H1 (cell line): ENCODE measurements around the gene OR10T2. TPM values are rescaled to one million over a fixed set of nuclear protein-coding genes. Genes with fewer than 3 reads are reported as not detected.

Experiments
- CTCF ChIA-PET: fragments of 300-600 bp; sonication (Branson Sonifier 250); formaldehyde crosslinking; loops from one replicate; lab custom pipeline; 2021; ENCODE audit not compliant: partially characterized antibody; lab: Charles Lee
- POLR2A ChIA-PET: fragments of 300-600 bp; sonication (Branson Sonifier 250); formaldehyde crosslinking; loops from one replicate; lab custom pipeline; 2021; ENCODE audit warnings: inconsistent platforms; ENCODE audit not compliant: partially characterized antibody; lab: Charles Lee
- DNase-seq, 2 experiments: peaks; one replicate each; pipeline versions ENCODE4 v3.0.0 to v3.0.0-alpha.2; 2010 to 2022; ENCODE audit warnings: low spot score in 2 of 2, low read depth in 1 of 2, mixed read lengths in 1 of 2
- FAIRE-seq: peaks from 2 replicates; lab custom pipeline; 2011; peaks lifted over from hg19 to GRCh38; lab: Jason Lieb, UNC
- H2AFZ ChIP-seq: 2 replicates; pipeline ENCODE4 v1.8.1; 2012; ENCODE audit warnings: low read length, inconsistent platforms
- H2AK5ac ChIP-seq: 2 replicates; pipeline ENCODE4 v1.6.1; 2013; ENCODE audit warnings: low read depth, low read length
- H2BK120ac ChIP-seq: replicated peaks from 2 replicates; pipeline ENCODE3; 2013; ENCODE audit warnings: low read depth, low read length, inconsistent platforms
- H2BK12ac ChIP-seq: 2 replicates; pipeline ENCODE4 v1.6.1; 2013; ENCODE audit warnings: low read depth, low read length
- H2BK15ac ChIP-seq: 2 replicates; pipeline ENCODE4 v1.6.1; 2013; ENCODE audit warnings: low read length
- H2BK20ac ChIP-seq: 2 replicates; pipeline ENCODE4 v1.6.1; 2013; ENCODE audit warnings: low read length
- H2BK5ac ChIP-seq: 2 replicates; pipeline ENCODE4 v1.6.1; 2013; ENCODE audit warnings: low read depth, low read length
- H3K14ac ChIP-seq: 2 replicates; pipeline ENCODE4 v1.6.1; 2013; ENCODE audit warnings: inconsistent platforms; ENCODE audit not compliant: insufficient read length
- H3K18ac ChIP-seq: 2 replicates; pipeline ENCODE4 v1.6.1; 2013; ENCODE audit warnings: low read length; ENCODE audit errors: extremely low read depth
- H3K23ac ChIP-seq: 2 replicates; pipeline ENCODE4 v1.6.1; 2013; ENCODE audit warnings: inconsistent platforms; ENCODE audit not compliant: insufficient read length
- H3K23me2 ChIP-seq: 2 replicates; pipeline ENCODE4 v1.6.1; 2013; ENCODE audit warnings: low read depth, low read length
- H3K27ac ChIP-seq: 2 replicates; pipeline ENCODE4 v1.6.1; 2011; ENCODE audit warnings: low read depth, low read length, inconsistent platforms
- H3K27me3 ChIP-seq, 4 experiments: replicated peaks in 1 of 4; 1 replicate in 1 of 4; 2 replicates in 3 of 4; pipeline versions ENCODE4 v1.6.1 to v1.8.1; 2011 to 2013; ENCODE audit warnings: low read length in 3 of 4, mild to moderate bottlenecking in 3 of 4, inconsistent platforms in 2 of 4, mixed read lengths in 2 of 4, moderate library complexity in 1 of 4; ENCODE audit not compliant: control insufficient read depth in 3 of 4, insufficient read depth in 3 of 4; ENCODE audit errors: extremely low read depth in 1 of 4
- H3K36me3 ChIP-seq, 4 experiments: 2 replicates each; pipeline versions ENCODE4 v1.6.1 to v1.8.1; 2011 to 2013; ENCODE audit warnings: mild to moderate bottlenecking in 4 of 4, low read length in 3 of 4, moderate library complexity in 2 of 4, control low read depth in 1 of 4, inconsistent platforms in 1 of 4; ENCODE audit not compliant: insufficient read depth in 4 of 4, control insufficient read depth in 2 of 4
- H3K4ac ChIP-seq: replicated peaks from 2 replicates; pipeline ENCODE3; 2013; ENCODE audit warnings: low read length, low read depth, mixed read lengths, inconsistent platforms; ENCODE audit not compliant: insufficient read length
- H3K4me1 ChIP-seq, 4 experiments: replicated peaks in 1 of 4; 1 replicate in 1 of 4; 2 replicates in 3 of 4; pipeline versions ENCODE4 v1.6.1 to v1.8.1; 2011 to 2013; ENCODE audit warnings: low read length in 3 of 4, inconsistent platforms in 2 of 4, mixed read lengths in 1 of 4; ENCODE audit not compliant: insufficient read depth in 4 of 4, control insufficient read depth in 3 of 4
- H3K4me2 ChIP-seq, 2 experiments: 2 replicates each; pipeline versions ENCODE4 v1.6.1 to v1.8.1; 2011 to 2013; ENCODE audit warnings: low read depth in 2 of 2, low read length in 2 of 2, control low read depth in 1 of 2, inconsistent platforms in 1 of 2, mild to moderate bottlenecking in 1 of 2; ENCODE audit not compliant: insufficient read depth in 1 of 2
- H3K4me3 ChIP-seq, 4 experiments: fragments of 200-600, 300-600 bp in 1 of 4; sonication (generic), shearing (Covaris generic), sonication (Bioruptor Twin) in 1 of 4; 2 replicates each; pipeline versions ENCODE4 v1.5.1 to v1.8.1; 2011 to 2016; ENCODE audit warnings: low read length in 4 of 4, low read depth in 3 of 4, control low read depth in 2 of 4, inconsistent platforms in 2 of 4, mild to moderate bottlenecking in 2 of 4, mixed read lengths in 1 of 4, moderate library complexity in 1 of 4; ENCODE audit not compliant: insufficient read depth in 2 of 4; ENCODE audit errors: extremely low read depth in 1 of 4
- H3K56ac ChIP-seq: replicated peaks from 2 replicates; pipeline ENCODE3; 2013; ENCODE audit warnings: low read depth, mild to moderate bottlenecking, mixed read lengths, low read length, inconsistent platforms; ENCODE audit not compliant: insufficient read length
- H3K79me1 ChIP-seq: 2 replicates; pipeline ENCODE4 v1.6.1; 2013; ENCODE audit warnings: low read depth, low read length, control low read depth
- H3K79me2 ChIP-seq, 2 experiments: 2 replicates each; pipeline versions ENCODE4 v1.6.1 to v1.8.1; 2012 to 2013; ENCODE audit warnings: low read length in 2 of 2, mild to moderate bottlenecking in 2 of 2, inconsistent platforms in 1 of 2; ENCODE audit not compliant: insufficient read depth in 2 of 2, control insufficient read depth in 1 of 2
- H3K9ac ChIP-seq, 4 experiments: replicated peaks in 1 of 4; 1 replicate in 1 of 4; 2 replicates in 3 of 4; pipeline versions ENCODE4 v1.6.1 to v1.8.1; 2011 to 2013; ENCODE audit warnings: low read depth in 3 of 4, low read length in 3 of 4, control low read depth in 2 of 4, mild to moderate bottlenecking in 2 of 4, moderate library complexity in 2 of 4, inconsistent platforms in 1 of 4; ENCODE audit errors: extremely low read depth in 1 of 4
- H3K9me3 ChIP-seq, 2 experiments: 2 replicates each; pipeline versions ENCODE4 v1.6.1 to v1.8.1; 2012 to 2013; ENCODE audit warnings: mild to moderate bottlenecking in 2 of 2, moderate library complexity in 2 of 2, control low read depth in 1 of 2, inconsistent platforms in 1 of 2, low read depth in 1 of 2, low read length in 1 of 2, mixed read lengths in 1 of 2; ENCODE audit not compliant: insufficient read depth in 2 of 2
- H4K20me1 ChIP-seq, 2 experiments: replicated peaks in 1 of 2; 2 replicates each; pipeline versions ENCODE3 to v1.8.1; 2011 to 2013; ENCODE audit warnings: inconsistent platforms in 2 of 2, low read length in 2 of 2, mild to moderate bottlenecking in 1 of 2; ENCODE audit not compliant: insufficient read depth in 2 of 2, control insufficient read depth in 1 of 2
- H4K5ac ChIP-seq: 2 replicates; pipeline ENCODE4 v1.6.1; 2013; ENCODE audit warnings: low read length, low read depth, mixed read lengths, inconsistent platforms; ENCODE audit not compliant: insufficient read length
- H4K8ac ChIP-seq: 2 replicates; pipeline ENCODE4 v1.8.0; 2013; ENCODE audit warnings: mild to moderate bottlenecking, moderate library complexity, low read length, inconsistent platforms; ENCODE audit not compliant: insufficient read depth; ENCODE audit errors: extremely low read depth
- H4K91ac ChIP-seq: replicated peaks from 2 replicates; pipeline ENCODE3; 2013; ENCODE audit warnings: low read length, mixed read lengths, inconsistent platforms; ENCODE audit not compliant: insufficient read length
- ATF2 ChIP-seq: IDR thresholded peaks from 2 replicates; pipeline ENCODE4 v1.6.1; 2012; ENCODE audit warnings: low read length, inconsistent platforms
- BRCA1 ChIP-seq: IDR thresholded peaks from 2 replicates; pipeline ENCODE4 v1.6.1; 2012; ENCODE audit warnings: low read depth, low read length, improper control_type of control experiment
- CHD2 ChIP-seq: IDR thresholded peaks from 2 replicates; pipeline ENCODE4 v1.6.1; 2012; ENCODE audit warnings: low read length, improper control_type of control experiment
- E2F6 ChIP-seq: IDR thresholded peaks from 2 replicates; pipeline ENCODE4 v1.6.1; 2012; ENCODE audit warnings: inconsistent platforms
- HDAC2 ChIP-seq, 2 experiments: fragments of 300-600 bp in 1 of 2; sonication (generic) in 1 of 2; IDR thresholded peaks; 2 replicates each; pipeline ENCODE4 v1.6.1; 2011 to 2012; ENCODE audit warnings: low read depth in 2 of 2, low read length in 2 of 2, mild to moderate bottlenecking in 2 of 2, moderate library complexity in 2 of 2, borderline replicate concordance in 1 of 2, inconsistent platforms in 1 of 2
- JUN ChIP-seq: IDR thresholded peaks from 2 replicates; pipeline ENCODE4 v1.6.1; 2011; ENCODE audit warnings: low read depth, mild to moderate bottlenecking, improper control_type of control experiment, low read length
- RAD21 ChIP-seq, 2 experiments: IDR thresholded peaks in 1 of 2; conservative IDR thresholded peaks in 1 of 2; 2 replicates each; pipeline ENCODE4 v1.6.1; 2011; ENCODE audit warnings: low read depth in 2 of 2, low read length in 2 of 2, improper control_type of control experiment in 1 of 2, inconsistent platforms in 1 of 2, mild to moderate bottlenecking in 1 of 2, moderate library complexity in 1 of 2
- RFX5 ChIP-seq: IDR thresholded peaks from 2 replicates; pipeline ENCODE4 v1.6.1; 2011; ENCODE audit warnings: low read depth, low read length, improper control_type of control experiment, borderline replicate concordance
- RNF2 ChIP-seq: fragments of 200-900, 300-1000 bp; sonication (generic); IDR thresholded peaks from 2 replicates; pipeline ENCODE4 v1.7.1; 2016; ENCODE audit warnings: borderline replicate concordance, low read depth, mild to moderate bottlenecking, antibody characterized with exemption, low read length; ENCODE audit not compliant: poor library complexity, severe bottlenecking; ENCODE audit errors: missing control alignments
- TCF12 ChIP-seq: IDR thresholded peaks from 2 replicates; pipeline ENCODE4 v1.6.1; 2011; ENCODE audit warnings: low read depth, mild to moderate bottlenecking, low read length
- TEAD4 ChIP-seq: IDR thresholded peaks from 2 replicates; pipeline ENCODE4 v1.6.1; 2012; ENCODE audit warnings: low read depth, low read length, inconsistent platforms, mixed read lengths
- WGBS, 2 experiments: shearing (Covaris generic) in 1 of 2; methylation state at CpG; one replicate each; pipeline versions ENCODE4 v1.1.6 to v1.1.7; 2013 to 2015; ENCODE audit warnings: low lambda C conversion rate in 2 of 2, mixed read lengths in 2 of 2, inconsistent platforms in 1 of 2, low coverage in 1 of 2, missing lambda C conversion rate in 1 of 2; ENCODE audit not compliant: insufficient replicate concordance in 2 of 2, insufficient coverage in 1 of 2, insufficient read length in 1 of 2; ENCODE audit errors: extremely low coverage in 1 of 2, missing lambda C conversion rate in 1 of 2; 5-methylcytosine and 5-hydroxymethylcytosine counted together
- polyA plus RNA-seq, 7 experiments: library from polyadenylated mRNA; depleted of rRNA in 3 of 7; stranded (reverse) in 5 of 7; unstranded in 2 of 7; fragments of >200 nt in 5 of 7; fragments of 200-250 nt in 2 of 7; gene quantifications; 1 replicate in 5 of 7; 2 replicates in 1 of 7; 4 replicates in 1 of 7; pipeline versions ENCODE4 v1.2.1 to v1.2.3, GENCODE V29; 2011 to 2013; ENCODE audit warnings: missing spikeins in 2 of 7, mixed read lengths in 2 of 7
- total RNA-seq: library from RNA; stranded (reverse); fragmentation: NEBNext Ultra II Directional; extraction: Animal tissue kit (Norgen Biotek cat#: 25700); gene quantifications from 2 replicates; pipeline ENCODE4 v1.2.1, GENCODE V29; 2021

The OR10T2 gene
- total and polyA plus RNA-seq, 2 of the 8 experiments (the other 6 are each of a cell fraction or from before 2014, with no cell fraction given), result not detected

GRCh38 chr1:158434741-158435140, 35.5 kb upstream of the OR10T2 start:
- no peak overlapping the region for H3K56ac ChIP-seq
- no peaks in the 10 kb centered on the region for H3K27me3 ChIP-seq
- no peaks in the 10 kb centered on the region for H3K79me2 ChIP-seq
- H3K9ac ChIP-seq, result no peak overlapping the region
- no peaks in the 10 kb centered on the region for H4K20me1 ChIP-seq
- no peak overlapping the region for H2BK12ac ChIP-seq
- H3K23me2 ChIP-seq, result no peaks in the 10 kb centered on the region
- H2AFZ ChIP-seq, result no peak overlapping the region
- H3K4ac ChIP-seq, result no peak overlapping the region
- no peak overlapping the region for H3K14ac ChIP-seq
- no peak overlapping the region for H4K8ac ChIP-seq
- FAIRE-seq (no peak), DNase-seq (no peak)
- no peak overlapping the region for H2BK20ac ChIP-seq
- H2BK15ac ChIP-seq, result no peak overlapping the region
- H4K5ac ChIP-seq, result no peak overlapping the region
- 91% methylated on average over 3 of the region's 3 CpGs; no CpG with 5 or more reads in 1 of the 2 experiments for WGBS, 2 experiments
- no peak overlapping the region for H2BK5ac ChIP-seq
- no peak overlapping the region for H2BK120ac ChIP-seq
- POLR2A ChIA-PET, result no interaction called here
- no peak overlapping the region for H3K23ac ChIP-seq
- H4K91ac ChIP-seq, result no peak overlapping the region
- CTCF ChIA-PET, result no interaction called here
- no peaks in the 10 kb centered on the region for H3K4me1 ChIP-seq
- H3K79me1 ChIP-seq, result no peaks in the 10 kb centered on the region
- no peak overlapping the region for H2AK5ac ChIP-seq
- no peak overlapping the region for H3K4me2 ChIP-seq
- H3K36me3 ChIP-seq, result no peaks in the 10 kb centered on the region
- no peak overlapping the region for H3K27ac ChIP-seq
- H3K9me3 ChIP-seq, result peaks cover 0 to 6% of the 10 kb centered on the region in 2 experiments; a peak in 1 of 4 replicates
- H3K18ac ChIP-seq, result no peak overlapping the region
- no peak overlapping the region for H3K4me3 ChIP-seq
- TF ChIP-seq RFX5, result no peak
- no peak for TF ChIP-seq HDAC2 (IDR thresholded peaks at IDR 0.05; ENCODE audit: borderline replicate concordance in 1 of 2, low read depth in 2 of 2, low read length in 2 of 2)
- no peak for TF ChIP-seq TCF12
- no peak for TF ChIP-seq E2F6
- no peak for TF ChIP-seq RAD21 (IDR thresholded peaks at IDR 0.05 in 1 of 2, conservative IDR thresholded peaks at IDR 0.05 in 1 of 2; ENCODE audit: low read depth in 2 of 2, low read length in 2 of 2)
- TF ChIP-seq RNF2, result no peak
- no peak for TF ChIP-seq BRCA1
- no peak for TF ChIP-seq CHD2
- TF ChIP-seq ATF2, result no peak
- no peak for TF ChIP-seq TEAD4
- no peak for TF ChIP-seq JUN
